ENCODE data around the gene CAMLG. TPM values are rescaled to one million over a fixed set of nuclear protein-coding genes. Genes with fewer than 3 reads are reported as not detected.

Gene CAMLG
- total RNA-seq, 1 experiment from 2014 or later, result 29.3 TPM

DNA sequence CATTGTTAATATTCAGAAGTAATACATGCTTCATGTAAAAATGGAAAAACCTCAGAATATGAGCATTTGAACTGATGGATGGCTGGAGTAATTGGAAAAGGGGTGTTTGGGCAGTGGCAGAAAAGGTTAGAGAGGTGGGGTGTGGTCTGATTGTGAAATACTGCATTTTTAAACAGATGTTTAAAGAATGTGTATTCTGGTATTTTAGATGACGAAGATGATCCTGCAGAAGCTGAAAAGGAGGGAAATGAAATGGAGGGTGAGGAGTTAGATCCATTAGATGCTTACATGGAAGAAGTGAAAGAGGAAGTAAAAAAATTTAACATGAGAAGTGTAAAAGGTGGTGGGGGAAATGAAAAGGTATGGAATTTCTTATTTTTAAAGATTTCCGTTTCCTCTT lies 39.0 kb downstream of the CAMLG start:
- no peak overlapping the region for H2AFZ ChIP-seq (ENCODE audit: low read depth, low read length, poor library complexity, severe bottlenecking)
- ChIA-PET RAD21 (ENCODE audit: low non-redundant PET in 1 of 2, low total read pairs in 2 of 2, uncharacterized antibody in 2 of 2, unreplicated experiment in 2 of 2) (no interaction called here), POLR2A (no interaction called here), CTCF (no interaction called here)
- H3K9me3 ChIP-seq (ENCODE audit: control insufficient read depth in 1 of 2, insufficient read depth in 1 of 2, low read depth in 1 of 2, low read length in 2 of 2), result no peaks in the 10 kb centered on the region
- H3K4me1 ChIP-seq (ENCODE audit: control insufficient read depth in 1 of 2, insufficient read depth in 2 of 2, low read length in 2 of 2), result no peaks in the 10 kb centered on the region
- ATAC-seq, result no peak
- intact Hi-C loops (cut with micrococcal nuclease), result no loop called here
- no peaks in the 10 kb centered on the region for H3K9me2 ChIP-seq (ENCODE audit: insufficient read depth)
- no peak for TF ChIP-seq RAD21 (IDR thresholded peaks at IDR 0.05; ENCODE audit: low read depth)
- no peak for TF ChIP-seq ELF1 (IDR thresholded peaks at IDR 0.05; ENCODE audit: borderline replicate concordance, low read depth)
- no peak overlapping the region for H3K4me3 ChIP-seq (replicated peaks in 1 of 2; ENCODE audit: low read depth in 1 of 2, low read length in 2 of 2)
- no peaks in the 10 kb centered on the region; the same call in 1 of the 2 replicates for H4K20me1 ChIP-seq (ENCODE audit: insufficient read depth)
- H3K79me2 ChIP-seq (ENCODE audit: insufficient read depth, low read length), result peaks cover 31% of the 10 kb centered on the region
- no peak overlapping the region for H3K9ac ChIP-seq (ENCODE audit: low read length)
- H3K27me3 ChIP-seq (ENCODE audit: insufficient read depth, low read length), result no peaks in the 10 kb centered on the region
- no TSS peak for BruUV-seq (replicated peaks)
- no peak for DNase-seq (ENCODE audit: low read depth, low spot score)
- no peak overlapping the region for H3K27ac ChIP-seq (ENCODE audit: low read depth, low read length)
- peaks cover 61 to 64% of the 10 kb centered on the region in 2 experiments for H3K36me3 ChIP-seq (ENCODE audit: control insufficient read depth in 1 of 2, insufficient read depth in 2 of 2, low read length in 2 of 2)
- no peak overlapping the region for H3K4me2 ChIP-seq (ENCODE audit: low read length)

DNA sequence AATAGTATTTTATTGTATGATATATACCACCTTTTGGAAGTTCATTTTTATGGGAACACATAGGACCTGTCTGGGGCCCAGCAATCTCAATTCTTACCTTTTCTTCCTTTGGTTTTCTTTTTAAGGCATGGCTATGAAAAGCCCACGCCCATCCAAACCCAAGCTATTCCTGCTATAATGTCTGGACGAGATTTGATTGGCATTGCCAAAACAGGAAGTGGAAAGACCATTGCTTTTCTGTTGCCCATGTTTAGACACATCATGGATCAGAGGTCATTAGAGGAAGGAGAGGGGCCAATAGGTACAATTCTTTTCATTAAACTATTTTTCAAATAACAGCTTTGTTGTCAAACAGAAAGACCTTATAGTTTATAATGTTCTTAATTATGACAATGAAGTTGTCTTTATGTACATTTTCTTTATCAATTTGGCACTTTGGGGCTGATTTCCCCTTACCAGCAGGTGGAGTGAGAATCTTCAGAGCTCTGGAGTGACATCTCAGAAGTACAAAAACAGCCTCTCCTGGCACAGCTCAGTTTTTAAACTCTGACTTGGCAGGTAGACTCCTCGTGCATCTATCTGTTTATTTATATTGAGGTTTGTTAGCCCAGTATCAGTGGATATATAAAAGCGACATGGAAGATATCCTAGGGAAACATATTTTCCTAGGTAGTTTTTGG lies 46.0 kb downstream of the CAMLG start:
- H3K9me2 ChIP-seq (ENCODE audit: insufficient read depth), result no peaks in the 10 kb centered on the region
- H3K27me3 ChIP-seq (ENCODE audit: insufficient read depth, low read length), result no peaks in the 10 kb centered on the region
- no peaks in the 10 kb centered on the region for H3K4me1 ChIP-seq (ENCODE audit: control insufficient read depth in 1 of 2, insufficient read depth in 2 of 2, low read length in 2 of 2)
- no peaks in the 10 kb centered on the region for H4K20me1 ChIP-seq (ENCODE audit: insufficient read depth)
- DNase-seq (ENCODE audit: low read depth, low spot score), result no peak
- BruUV-seq (replicated peaks), result TSS peak; percentile 19
- ChIA-PET CTCF (interaction anchor here (0.7 to 0.9 kb wide), 2 partner anchors 120 to 122 kb away, joined by 3 to 6 read pairs; partner anchors contain the start of gene PCBD2), POLR2A (no interaction called here), RAD21 (ENCODE audit: low non-redundant PET in 1 of 2, low total read pairs in 2 of 2, uncharacterized antibody in 2 of 2, unreplicated experiment in 2 of 2) (no interaction called here)
- peaks cover 50% of the 10 kb centered on the region in 2 experiments for H3K36me3 ChIP-seq (ENCODE audit: control insufficient read depth in 1 of 2, insufficient read depth in 2 of 2, low read length in 2 of 2)
- intact Hi-C loops (cut with micrococcal nuclease), result loop anchor here (1.0 kb wide), 1 partner anchor 121 kb away; the partner anchor contains the start of gene PCBD2
- no peak overlapping the region for H3K4me2 ChIP-seq (ENCODE audit: low read length)
- no peak overlapping the region for H2AFZ ChIP-seq (ENCODE audit: low read depth, low read length, poor library complexity, severe bottlenecking)
- ATAC-seq, result no peak
- 0 out of 2 replicates have a peak, but pooled peaks have one; percentile 14 for TF ChIP-seq ELF1 (IDR thresholded peaks at IDR 0.05; ENCODE audit: borderline replicate concordance, low read depth)
- TF ChIP-seq ZFX (IDR thresholded peaks at IDR 0.05), result no peak
- no peak for TF ChIP-seq ATF3 (IDR thresholded peaks at IDR 0.05)
- TF ChIP-seq RAD21 (IDR thresholded peaks at IDR 0.05; ENCODE audit: low read depth), result peak; percentile 24; the same call in 1 of the 2 replicates
- no peak for TF ChIP-seq SIN3A (IDR thresholded peaks at IDR 0.05; ENCODE audit: low read depth)
- no peak for TF ChIP-seq MAX (IDR thresholded peaks at IDR 0.05)
- TF ChIP-seq ZNF274 (IDR thresholded peaks at IDR 0.05; ENCODE audit: low read depth, low read length), result no peak
- no peak for TF ChIP-seq JUND (IDR thresholded peaks at IDR 0.05)
- TF ChIP-seq, protein P1, sequence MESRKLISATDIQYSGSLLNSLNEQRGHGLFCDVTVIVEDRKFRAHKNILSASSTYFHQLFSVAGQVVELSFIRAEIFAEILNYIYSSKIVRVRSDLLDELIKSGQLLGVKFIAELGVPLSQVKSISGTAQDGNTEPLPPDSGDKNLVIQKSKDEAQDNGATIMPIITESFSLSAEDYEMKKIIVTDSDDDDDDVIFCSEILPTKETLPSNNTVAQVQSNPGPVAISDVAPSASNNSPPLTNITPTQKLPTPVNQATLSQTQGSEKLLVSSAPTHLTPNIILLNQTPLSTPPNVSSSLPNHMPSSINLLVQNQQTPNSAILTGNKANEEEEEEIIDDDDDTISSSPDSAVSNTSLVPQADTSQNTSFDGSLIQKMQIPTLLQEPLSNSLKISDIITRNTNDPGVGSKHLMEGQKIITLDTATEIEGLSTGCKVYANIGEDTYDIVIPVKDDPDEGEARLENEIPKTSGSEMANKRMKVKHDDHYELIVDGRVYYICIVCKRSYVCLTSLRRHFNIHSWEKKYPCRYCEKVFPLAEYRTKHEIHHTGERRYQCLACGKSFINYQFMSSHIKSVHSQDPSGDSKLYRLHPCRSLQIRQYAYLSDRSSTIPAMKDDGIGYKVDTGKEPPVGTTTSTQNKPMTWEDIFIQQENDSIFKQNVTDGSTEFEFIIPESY (IDR thresholded peaks at IDR 0.05; ENCODE audit: extremely low read depth, insufficient replicate concordance, low read length), result no peak
- TF ChIP-seq, protein P2, sequence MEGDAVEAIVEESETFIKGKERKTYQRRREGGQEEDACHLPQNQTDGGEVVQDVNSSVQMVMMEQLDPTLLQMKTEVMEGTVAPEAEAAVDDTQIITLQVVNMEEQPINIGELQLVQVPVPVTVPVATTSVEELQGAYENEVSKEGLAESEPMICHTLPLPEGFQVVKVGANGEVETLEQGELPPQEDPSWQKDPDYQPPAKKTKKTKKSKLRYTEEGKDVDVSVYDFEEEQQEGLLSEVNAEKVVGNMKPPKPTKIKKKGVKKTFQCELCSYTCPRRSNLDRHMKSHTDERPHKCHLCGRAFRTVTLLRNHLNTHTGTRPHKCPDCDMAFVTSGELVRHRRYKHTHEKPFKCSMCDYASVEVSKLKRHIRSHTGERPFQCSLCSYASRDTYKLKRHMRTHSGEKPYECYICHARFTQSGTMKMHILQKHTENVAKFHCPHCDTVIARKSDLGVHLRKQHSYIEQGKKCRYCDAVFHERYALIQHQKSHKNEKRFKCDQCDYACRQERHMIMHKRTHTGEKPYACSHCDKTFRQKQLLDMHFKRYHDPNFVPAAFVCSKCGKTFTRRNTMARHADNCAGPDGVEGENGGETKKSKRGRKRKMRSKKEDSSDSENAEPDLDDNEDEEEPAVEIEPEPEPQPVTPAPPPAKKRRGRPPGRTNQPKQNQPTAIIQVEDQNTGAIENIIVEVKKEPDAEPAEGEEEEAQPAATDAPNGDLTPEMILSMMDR (IDR thresholded peaks at IDR 0.05 in 2 of 3, conservative IDR thresholded peaks at IDR 0.05 in 1 of 3; ENCODE audit: borderline replicate concordance in 1 of 3, insufficient read depth in 1 of 3, low read depth in 2 of 3, low read length in 2 of 3), result peak in 2 of 3 experiments; percentile 28 to 33; a peak in 2 of 6 replicates
- peaks cover 28% of the 10 kb centered on the region for H3K79me2 ChIP-seq (ENCODE audit: insufficient read depth, low read length)
- no peaks in the 10 kb centered on the region for H3K9me3 ChIP-seq (ENCODE audit: control insufficient read depth in 1 of 2, insufficient read depth in 1 of 2, low read depth in 1 of 2, low read length in 2 of 2)
- H3K4me3 ChIP-seq (replicated peaks in 1 of 2; ENCODE audit: low read depth in 1 of 2, low read length in 2 of 2), result no peak overlapping the region
- no peak overlapping the region for H3K27ac ChIP-seq (ENCODE audit: low read depth, low read length)
- H3K9ac ChIP-seq (ENCODE audit: low read length), result no peak overlapping the region

Measured in HCT116 (cell line).